Testis (tissue), 2 donors: ENCODE measurements around the gene WDR3.
A peak's percentile ranks its signal among the peaks of the same experiment; 100 is the strongest.

Source experiments
- POLR2A ChIP-seq: fragments of 450-650 bp; IDR thresholded peaks from one replicate; pipeline ENCODE4 v1.6.1; 2017; ENCODE audit warnings: antibody characterized with exemption, mild to moderate bottlenecking, moderate library complexity
- TF ChIP-seq, protein P1 (sequence below), 3 experiments: fragments of 450-650 bp in 2 of 3; fragments of 200-600 bp in 1 of 3; sonication (generic) in 1 of 3; IDR thresholded peaks; one replicate each; pipeline ENCODE4 v1.5.1; 2016 to 2019; ENCODE audit warnings: antibody characterized with exemption in 3 of 3, mild to moderate bottlenecking in 2 of 3, moderate library complexity in 1 of 3

DNA sequence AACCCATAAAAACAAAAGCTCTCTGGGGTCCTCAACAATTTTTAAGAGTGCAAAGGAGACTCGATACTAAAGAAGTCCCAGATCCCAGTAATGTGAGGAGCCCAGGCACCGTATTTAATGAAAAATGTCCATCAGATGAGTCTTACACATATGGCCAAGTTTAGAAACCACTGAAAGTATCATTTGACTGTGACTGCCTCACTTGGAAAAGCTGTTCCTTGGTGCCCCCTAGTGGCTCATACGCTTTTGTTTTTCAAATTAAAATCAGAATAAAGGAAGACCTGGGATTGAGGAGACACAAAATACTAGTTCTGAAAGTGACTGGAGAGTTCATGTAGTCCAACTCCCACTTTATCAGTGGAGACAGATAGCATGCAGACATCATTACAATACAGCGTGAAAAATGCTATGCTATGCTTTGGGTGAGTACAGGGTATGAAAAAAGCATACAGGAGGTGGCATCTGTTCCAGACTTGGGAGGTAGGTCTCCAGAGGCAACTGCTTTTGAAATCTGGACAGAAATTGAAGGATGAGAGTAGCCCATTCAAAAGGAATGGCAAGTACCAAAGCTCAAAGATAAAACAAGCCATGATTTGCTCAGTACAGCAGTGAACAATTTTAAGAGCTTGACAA lies 33.9 kb upstream of the WDR3 start:
- TF ChIP-seq, protein P1, sequence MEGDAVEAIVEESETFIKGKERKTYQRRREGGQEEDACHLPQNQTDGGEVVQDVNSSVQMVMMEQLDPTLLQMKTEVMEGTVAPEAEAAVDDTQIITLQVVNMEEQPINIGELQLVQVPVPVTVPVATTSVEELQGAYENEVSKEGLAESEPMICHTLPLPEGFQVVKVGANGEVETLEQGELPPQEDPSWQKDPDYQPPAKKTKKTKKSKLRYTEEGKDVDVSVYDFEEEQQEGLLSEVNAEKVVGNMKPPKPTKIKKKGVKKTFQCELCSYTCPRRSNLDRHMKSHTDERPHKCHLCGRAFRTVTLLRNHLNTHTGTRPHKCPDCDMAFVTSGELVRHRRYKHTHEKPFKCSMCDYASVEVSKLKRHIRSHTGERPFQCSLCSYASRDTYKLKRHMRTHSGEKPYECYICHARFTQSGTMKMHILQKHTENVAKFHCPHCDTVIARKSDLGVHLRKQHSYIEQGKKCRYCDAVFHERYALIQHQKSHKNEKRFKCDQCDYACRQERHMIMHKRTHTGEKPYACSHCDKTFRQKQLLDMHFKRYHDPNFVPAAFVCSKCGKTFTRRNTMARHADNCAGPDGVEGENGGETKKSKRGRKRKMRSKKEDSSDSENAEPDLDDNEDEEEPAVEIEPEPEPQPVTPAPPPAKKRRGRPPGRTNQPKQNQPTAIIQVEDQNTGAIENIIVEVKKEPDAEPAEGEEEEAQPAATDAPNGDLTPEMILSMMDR (IDR thresholded peaks at IDR 0.05), result peak; percentile 52 to 83 (median 79)
- TF ChIP-seq POLR2A, result no peak
